Measurements from ENCODE around the gene SERPINB12.

SERPINB12 gene

GRCh38 chr18:63604791-63605567 lies 62.8 kb downstream of the SERPINB12 start:
- DNase-seq = no peak

GRCh38 chr18:63606526-63606925 lies 64.4 kb downstream of the SERPINB12 start:
- DNase-seq = no peak

- DNase-seq = no peak
These were observed 71.3 kb downstream of the SERPINB12 start for GRCh38 chr18:63613420-63613819.

- DNase-seq = no peak
These were observed 75.1 kb downstream of the SERPINB12 start for GRCh38 chr18:63617049-63617914.

- no peak for DNase-seq
These were observed 75.7 kb downstream of the SERPINB12 start for GRCh38 chr18:63617915-63618234.
